Osteocyte (in vitro differentiated cells): Measurements from ENCODE around the gene NCOA6. TPM values are rescaled to one million over a fixed set of nuclear protein-coding genes. Genes with fewer than 3 reads are reported as not detected.

Experiments used
- DNase-seq: peaks from one replicate; pipeline ENCODE4 v3.0.0; 2021; ENCODE audit warnings: mixed read lengths; ENCODE audit not compliant: unreplicated experiment; ENCODE audit errors: extremely low spot score
- H3K27ac Mint-ChIP-seq: one replicate; pipeline ENCODE4 v1.8.0; 2021; ENCODE audit warnings: mild to moderate bottlenecking, mixed read lengths; ENCODE audit not compliant: unreplicated experiment
- H3K27me3 Mint-ChIP-seq: one replicate; pipeline ENCODE4 v1.8.0; 2021; ENCODE audit warnings: mixed read lengths; ENCODE audit not compliant: unreplicated experiment
- H3K36me3 Mint-ChIP-seq: one replicate; pipeline ENCODE4 v1.8.0; 2021; ENCODE audit warnings: mixed read lengths; ENCODE audit not compliant: unreplicated experiment
- H3K4me1 Mint-ChIP-seq: one replicate; pipeline ENCODE4 v1.8.0; 2021; ENCODE audit warnings: mixed read lengths; ENCODE audit not compliant: unreplicated experiment
- H3K4me3 Mint-ChIP-seq: one replicate; pipeline ENCODE4 v1.8.0; 2021; ENCODE audit warnings: mild to moderate bottlenecking, moderate library complexity, mixed read lengths; ENCODE audit not compliant: unreplicated experiment
- H3K9me3 Mint-ChIP-seq: one replicate; pipeline ENCODE4 v1.8.0; 2021; ENCODE audit warnings: mixed read lengths; ENCODE audit not compliant: unreplicated experiment
- CTCF ChIP-seq: fragments of 200-600 bp; sonication (generic); IDR thresholded peaks from 2 replicates; pipeline ENCODE4 v1.5.0; 2021; ENCODE audit warnings: antibody characterized with exemption, mild to moderate bottlenecking, moderate library complexity
- total RNA-seq: library from RNA; stranded (reverse); gene quantifications from 2 replicates; pipeline ENCODE4 v1.2.1, GENCODE V29; 2021

The NCOA6 gene
- total RNA-seq, 1 donor from 2014 or later: 33.4 TPM

DNA sequence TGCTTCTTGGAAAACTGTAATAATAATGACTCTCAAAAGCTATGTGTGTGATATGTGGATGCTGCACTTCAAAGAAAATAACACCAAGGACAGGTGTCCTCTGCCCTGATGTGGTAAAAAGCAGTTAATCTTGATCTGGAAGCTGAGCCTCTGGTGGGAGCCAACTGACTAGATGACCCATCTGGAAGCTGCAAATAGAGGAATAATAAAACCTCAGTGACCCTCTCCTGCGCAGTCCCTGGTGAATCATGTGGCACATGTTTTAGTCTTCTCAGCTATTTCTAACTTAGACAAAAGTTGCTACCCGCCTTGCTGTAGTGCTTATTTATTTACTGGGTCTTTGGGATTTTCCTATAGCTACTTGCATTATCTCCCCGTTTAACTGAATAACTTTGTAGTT, 74.0 kb downstream of the NCOA6 start:
- Mint-ChIP-seq H3K27ac (no peak overlapping the region), H3K27me3 (no peaks in the 10 kb centered on the region), H3K9me3 (no peaks in the 10 kb centered on the region), H3K4me3 (no peak overlapping the region), H3K36me3 (peaks cover 46% of the 10 kb centered on the region), H3K4me1 (no peaks in the 10 kb centered on the region)
- no peak for TF ChIP-seq CTCF
- DNase-seq: no peak

DNA sequence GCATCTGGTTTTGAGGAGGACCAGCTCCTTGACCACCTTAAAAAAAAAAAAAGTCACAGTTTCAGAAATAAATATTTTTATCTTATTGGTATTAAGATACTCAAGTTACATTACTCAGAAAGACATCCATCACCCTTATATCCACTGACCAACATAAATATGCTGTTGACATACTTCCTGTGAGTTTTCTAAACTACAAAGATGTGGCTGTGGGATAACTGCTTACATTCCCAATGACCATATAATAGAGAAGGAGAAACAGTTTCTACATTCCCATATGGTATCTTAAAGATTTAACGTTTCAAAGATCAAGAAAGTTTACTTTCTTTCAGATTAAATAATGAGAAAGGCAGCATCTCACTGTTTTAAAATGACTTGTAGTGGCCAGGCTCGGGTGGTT, 75.0 kb downstream of the NCOA6 start:
- Mint-ChIP-seq H3K4me3 (no peak overlapping the region), H3K36me3 (peaks cover 48% of the 10 kb centered on the region), H3K27me3 (no peaks in the 10 kb centered on the region), H3K9me3 (no peaks in the 10 kb centered on the region), H3K27ac (no peak overlapping the region), H3K4me1 (no peaks in the 10 kb centered on the region)
- TF ChIP-seq CTCF: no peak
- no peak for DNase-seq

DNA sequence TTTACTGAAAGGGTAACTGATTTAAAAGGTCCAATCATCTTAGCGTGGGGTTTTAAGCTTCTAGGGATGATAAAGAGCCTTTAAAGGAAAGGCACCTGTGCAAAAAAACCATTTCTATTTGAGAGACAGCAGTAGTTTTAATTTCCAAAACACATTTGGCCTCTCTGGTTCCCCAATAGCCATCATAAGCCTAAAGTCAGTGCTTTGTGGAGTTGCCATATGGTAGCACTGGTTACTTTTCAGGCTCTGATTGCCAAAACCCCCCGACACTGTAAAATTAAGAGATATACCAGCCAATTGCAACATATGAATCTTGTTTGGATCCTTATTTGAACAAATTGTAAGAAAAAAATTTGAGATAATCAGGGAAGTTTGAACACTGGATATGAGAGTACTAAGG, 76.7 kb downstream of the NCOA6 start:
- no peaks in the 10 kb centered on the region for H3K27me3 Mint-ChIP-seq
- no peak for TF ChIP-seq CTCF
- H3K4me3 Mint-ChIP-seq: no peak overlapping the region
- peaks cover 43% of the 10 kb centered on the region for H3K36me3 Mint-ChIP-seq
- no peak for DNase-seq
- H3K9me3 Mint-ChIP-seq: no peaks in the 10 kb centered on the region
- H3K27ac Mint-ChIP-seq: no peak overlapping the region
- no peaks in the 10 kb centered on the region for H3K4me1 Mint-ChIP-seq

DNA sequence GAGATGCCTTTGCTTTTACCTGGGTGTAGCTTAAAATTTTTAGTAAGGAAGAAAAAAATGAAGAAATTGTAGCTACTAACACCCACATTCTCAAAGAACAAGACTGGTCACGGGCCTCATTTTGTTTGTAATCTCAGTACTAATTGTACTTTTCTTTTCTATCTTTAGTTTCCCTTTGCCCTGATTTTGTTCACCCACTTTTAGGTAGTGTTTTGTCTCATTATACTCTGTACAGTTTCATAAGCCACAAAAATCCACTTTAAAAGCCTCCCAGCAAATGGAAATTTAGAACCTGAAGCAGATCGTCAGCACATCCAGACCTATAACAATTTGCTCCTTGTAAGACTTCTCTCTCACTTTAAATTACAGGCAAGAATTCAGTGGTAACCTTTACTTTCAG, 78.0 kb downstream of the NCOA6 start:
- no peak for TF ChIP-seq CTCF
- DNase-seq: no peak
- Mint-ChIP-seq H3K27ac (no peak overlapping the region), H3K4me1 (no peaks in the 10 kb centered on the region), H3K4me3 (no peak overlapping the region), H3K27me3 (no peaks in the 10 kb centered on the region), H3K9me3 (no peaks in the 10 kb centered on the region), H3K36me3 (peaks cover 49% of the 10 kb centered on the region)

DNA sequence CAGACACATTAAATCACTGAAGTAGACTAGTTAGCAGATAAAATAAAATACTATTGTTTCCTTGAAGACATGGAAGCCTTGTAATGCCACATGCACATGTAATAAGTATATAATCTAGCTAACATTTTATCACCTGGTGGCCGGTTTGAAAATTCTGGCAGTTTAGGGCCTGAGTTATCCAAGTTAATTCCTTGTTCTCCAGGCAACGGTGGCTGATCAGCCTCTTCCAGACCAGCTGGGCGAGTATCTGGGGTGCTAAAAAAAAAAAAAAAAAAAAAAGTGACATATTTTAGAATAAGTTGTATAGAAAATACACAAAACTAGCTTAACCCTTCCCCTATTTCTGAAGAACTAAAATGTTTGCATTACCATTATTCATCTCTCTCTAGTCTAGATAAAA, 78.8 kb downstream of the NCOA6 start:
- Mint-ChIP-seq H3K27ac (no peak overlapping the region), H3K4me3 (no peak overlapping the region), H3K4me1 (no peaks in the 10 kb centered on the region), H3K27me3 (no peaks in the 10 kb centered on the region), H3K9me3 (no peaks in the 10 kb centered on the region), H3K36me3 (peaks cover 47% of the 10 kb centered on the region)
- TF ChIP-seq CTCF: no peak
- DNase-seq: no peak
